GM12878 (cell line): ENCODE measurements around the gene SLC25A46. TPM values are rescaled to one million over a fixed set of nuclear protein-coding genes. Genes with fewer than 3 reads are reported as not detected.

Source experiments
- ATAC-seq: fragments of 200-7000 bp; cut with Tn5 transposase; 3 replicates; pipeline ENCODE4 v1.9.1; 2020; ENCODE audit warnings: mild to moderate bottlenecking, moderate library complexity
- BruUV-seq: library from RNA; stranded (reverse); fragments of 400-500 nt; replicated peaks from 2 replicates; lab custom pipeline; 2021; lab: Mats Ljungman, UMichigan
- CTCF ChIA-PET: fragments of 300-600 bp; sonication (Branson Sonifier 250); formaldehyde crosslinking; extraction: SDS; loops from one replicate; lab custom pipeline; 2021; ENCODE audit warnings: inconsistent platforms; lab: Yijun Ruan, JAX
- POLR2A ChIA-PET: fragments of 350-600 bp; formaldehyde crosslinking; extraction: SDS; loops from one replicate; lab custom pipeline; 2021; ENCODE audit warnings: inconsistent platforms; lab: Charles Lee
- RAD21 ChIA-PET: fragments of 300-600 bp; sonication (Branson Sonifier 250); formaldehyde crosslinking; loops from one replicate; lab custom pipeline; 2023; ENCODE audit warnings: antibody characterized with exemption; ENCODE audit not compliant: unreplicated experiment; lab: Charles Lee
- SMC1A ChIA-PET: fragments of 300-600 bp; sonication (Branson Sonifier 250); formaldehyde crosslinking; loops from one replicate; lab custom pipeline; 2023; ENCODE audit not compliant: unreplicated experiment, uncharacterized antibody; lab: Charles Lee
- DNase-seq: peaks from one replicate; pipeline ENCODE4 v3.0.0-alpha.2; 2011; ENCODE audit warnings: low read depth, low spot score
- FAIRE-seq: peaks from 3 replicates; lab custom pipeline; 2011; peaks lifted over from hg19 to GRCh38; lab: Jason Lieb, UNC
- H2AFZ ChIP-seq: 2 replicates; pipeline ENCODE4 v1.6.0; 2011; ENCODE audit warnings: low read depth, low read length, control low read depth; ENCODE audit not compliant: control insufficient read depth
- H3K27ac ChIP-seq: 2 replicates; pipeline ENCODE4 v1.5.1; 2011; ENCODE audit warnings: control low read depth; ENCODE audit not compliant: control insufficient read depth, insufficient read depth
- H3K27me3 ChIP-seq, 2 experiments: replicated peaks in 1 of 2; 2 replicates each; pipeline versions ENCODE4 v1.6.0 to v1.6.1; 2011; ENCODE audit warnings: low read length in 1 of 2; ENCODE audit not compliant: control insufficient read depth in 2 of 2, insufficient read depth in 2 of 2
- H3K36me3 ChIP-seq, 2 experiments: 2 replicates each; pipeline ENCODE4 v1.5.1; 2011; ENCODE audit warnings: low read length in 1 of 2; ENCODE audit not compliant: control insufficient read depth in 2 of 2, insufficient read depth in 2 of 2
- H3K4me1 ChIP-seq: 2 replicates; pipeline ENCODE4 v1.6.1; 2011; ENCODE audit warnings: mild to moderate bottlenecking, low read length, moderate library complexity, mixed read lengths; ENCODE audit not compliant: control insufficient read depth, insufficient read depth
- H3K4me2 ChIP-seq: 2 replicates; pipeline ENCODE4 v1.6.0; 2011; ENCODE audit warnings: control low read depth; ENCODE audit not compliant: control insufficient read depth, insufficient read depth
- H3K4me3 ChIP-seq: fragments of 200-600 bp; sonication (generic); 2 replicates; pipeline ENCODE4 v1.5.1; 2016
- H3K79me2 ChIP-seq: 2 replicates; pipeline ENCODE4 v1.6.0; 2011; ENCODE audit warnings: low read length; ENCODE audit not compliant: control insufficient read depth, insufficient read depth
- H3K9ac ChIP-seq: 2 replicates; pipeline ENCODE4 v1.8.0; 2011; ENCODE audit warnings: low read length, control low read depth, mixed read lengths; ENCODE audit not compliant: control insufficient read depth, insufficient read depth
- H3K9me3 ChIP-seq: replicated peaks from 3 replicates; pipeline ENCODE4 v1.5.1; 2011; ENCODE audit warnings: mild to moderate bottlenecking, low read length; ENCODE audit not compliant: control insufficient read depth, insufficient read depth
- H4K20me1 ChIP-seq: 2 replicates; pipeline ENCODE4 v1.6.0; 2011; ENCODE audit not compliant: control insufficient read depth, insufficient read depth
- FOXK2 ChIP-seq: fragments of 450-650 bp; IDR thresholded peaks from 2 replicates; pipeline ENCODE4 v1.6.1; 2017; ENCODE audit warnings: mild to moderate bottlenecking, moderate library complexity
- FOXM1 ChIP-seq: IDR thresholded peaks from 2 replicates; pipeline ENCODE4 v1.6.1; 2012; ENCODE audit warnings: low read depth, mild to moderate bottlenecking, inconsistent platforms, low read length, moderate library complexity
- GATAD2B ChIP-seq: fragments of 450-650 bp; conservative IDR thresholded peaks from 2 replicates; pipeline ENCODE4 v1.6.1; 2017; ENCODE audit warnings: low read depth, mild to moderate bottlenecking, moderate library complexity
- IKZF2 ChIP-seq, 2 experiments: fragments of 450-650 bp; IDR thresholded peaks; 2 replicates each; pipeline ENCODE4 v1.6.1; 2017; ENCODE audit warnings: mild to moderate bottlenecking in 2 of 2, moderate library complexity in 2 of 2
- KAT2A ChIP-seq: conservative IDR thresholded peaks from 2 replicates; pipeline ENCODE4 v1.6.1; 2011; ENCODE audit warnings: low read depth, low read length; ENCODE audit not compliant: control insufficient read depth
- MEF2A ChIP-seq: IDR thresholded peaks from 2 replicates; pipeline ENCODE4 v1.6.1; 2011; ENCODE audit warnings: low read depth, mild to moderate bottlenecking, low read length, moderate library complexity; ENCODE audit not compliant: insufficient read depth
- MEF2B ChIP-seq: fragments of 450-650 bp; IDR thresholded peaks from 2 replicates; pipeline ENCODE4 v1.6.1; 2018; ENCODE audit warnings: mild to moderate bottlenecking, moderate library complexity; ENCODE audit not compliant: partially characterized antibody, poor library complexity, severe bottlenecking
- MXI1 ChIP-seq: fragments of 150-350 bp; IDR thresholded peaks from 2 replicates; pipeline ENCODE4 v1.6.1; 2011; ENCODE audit warnings: low read depth, mild to moderate bottlenecking, inconsistent platforms, low read length, improper control_type of control experiment
- NR2C2 ChIP-seq: IDR thresholded peaks from 2 replicates; pipeline ENCODE4 v1.6.1; 2011; ENCODE audit warnings: borderline replicate concordance, low read depth; ENCODE audit not compliant: control insufficient read depth, insufficient read length
- POLR2A ChIP-seq: IDR thresholded peaks from 2 replicates; pipeline ENCODE4 v1.6.1; 2011; ENCODE audit warnings: low read depth, mild to moderate bottlenecking, low read length
- RBBP5 ChIP-seq: fragments of 200-600 bp; sonication (generic); conservative IDR thresholded peaks from 2 replicates; pipeline ENCODE4 v1.6.1; 2016
- RUNX3 ChIP-seq: IDR thresholded peaks from 2 replicates; pipeline ENCODE4 v1.6.1; 2012; ENCODE audit warnings: low read length, inconsistent platforms
- SIN3A ChIP-seq: IDR thresholded peaks from 2 replicates; pipeline ENCODE4 v1.6.1; 2012; ENCODE audit warnings: low read depth, low read length, improper control_type of control experiment
- SPI1 ChIP-seq: IDR thresholded peaks from 2 replicates; pipeline ENCODE4 v1.6.1; 2011; ENCODE audit warnings: low read depth, mild to moderate bottlenecking, low read length, moderate library complexity, borderline replicate concordance; ENCODE audit not compliant: insufficient read depth
- SUPT20H ChIP-seq: IDR thresholded peaks from 2 replicates; pipeline ENCODE4 v1.6.1; 2011; ENCODE audit warnings: low read depth, mild to moderate bottlenecking, low read length, moderate library complexity, borderline replicate concordance; ENCODE audit not compliant: control insufficient read depth
- YY1 ChIP-seq: IDR thresholded peaks from 2 replicates; pipeline ENCODE4 v1.6.1; 2011; ENCODE audit warnings: low read depth, mild to moderate bottlenecking, low read length
- WGBS: methylation state at CpG from one replicate; pipeline ENCODE4 v1.1.6; 2016; ENCODE audit warnings: low lambda C conversion rate; ENCODE audit not compliant: insufficient replicate concordance, insufficient coverage; ENCODE audit errors: missing lambda C conversion rate; 5-methylcytosine and 5-hydroxymethylcytosine counted together
- in situ Hi-C: fragments of 300-500 bp; cut with MboI; formaldehyde crosslinking; loops from 9 replicates; pipeline ENCODE4 v1.14.3; 2018; ENCODE audit warnings: mixed read lengths
- intact Hi-C: fragments of 100-400 bp; cut with micrococcal nuclease; formaldehyde crosslinking; loops from one replicate; pipeline ENCODE4 v1.14.2; 2022; ENCODE audit not compliant: unreplicated experiment
- polyA plus RNA-seq, 11 experiments: library from polyadenylated mRNA; depleted of rRNA in 4 of 11; unstranded in 6 of 11; stranded (reverse) in 5 of 11; fragments of >200 nt; fragmentation: Nextera tagmentation in 4 of 11; fragmentation: Illumina TruSeq in 1 of 11; extraction: Ambion mirVana in 4 of 11; extraction: Trizol in 1 of 11; gene quantifications; 1 replicate in 1 of 11; 2 replicates in 10 of 11; pipeline versions ENCODE4 v1.2.1 to v1.2.3, GENCODE V29; 2011 to 2016; ENCODE audit warnings: inconsistent platforms in 2 of 11, missing spikeins in 2 of 11, low read depth in 1 of 11
- total RNA-seq, 4 experiments: library from RNA; depleted of rRNA in 3 of 4; stranded (reverse); fragments of >200 nt in 3 of 4; fragmentation: Illumina TruSeq in 1 of 4; extraction: Trizol in 1 of 4; gene quantifications; 2 replicates each; pipeline versions ENCODE4 v1.2.1 to v1.2.3, GENCODE V29; 2013 to 2021

Gene SLC25A46
- total and polyA plus RNA-seq, 10 of the 15 experiments (the other 5 are each of a cell fraction or from before 2014, with no cell fraction given), result 18.0 to 89.6 (median 68.2) TPM

- intact Hi-C loops, result no loop called here
- no peak for FAIRE-seq
- Histone ChIP-seq H3K4me1 (no peaks in the 10 kb centered on the region), H3K4me3 (no peak overlapping the region), H3K79me2 (no peaks in the 10 kb centered on the region), H3K36me3 (no peaks in the 10 kb centered on the region), H3K27me3 (no peaks in the 10 kb centered on the region), H3K27ac (no peak overlapping the region), H3K9ac (no peak overlapping the region), H2AFZ (no peak overlapping the region), H4K20me1 (no peaks in the 10 kb centered on the region), H3K4me2 (no peak overlapping the region), H3K9me3 (no peaks in the 10 kb centered on the region)
- ChIA-PET RAD21 (no interaction called here), CTCF (no interaction called here), SMC1A (no interaction called here), POLR2A (no interaction called here)
- in situ Hi-C loops, result no loop called here
- WGBS, result 28% methylated on average over 3 of the region's 3 CpGs
- TF ChIP-seq MXI1, result no peak
- TF ChIP-seq POLR2A, result no peak
- no peak for TF ChIP-seq SPI1
- no peak for TF ChIP-seq SIN3A
- TF ChIP-seq RBBP5, result no peak
- no peak for ATAC-seq
- no TSS peak for BruUV-seq
- no peak for DNase-seq
Measured at GRCh38 chr5:110707260-110707844, 31.5 kb upstream of the SLC25A46 start.

GRCh38 chr5:110716247-110717245, 22.3 kb upstream of the SLC25A46 start:
- DNase-seq, result peak; percentile 32
- H3K27ac ChIP-seq, result no peak overlapping the region
- CTCF ChIA-PET, result interaction anchor here (0.6 to 2.0 kb wide), 6 partner anchors 10 to 227 kb away, joined by 3 to 8 read pairs (median 4); partner anchors contain the start of gene TMEM232
- intact Hi-C loops (no loop called here), in situ Hi-C loops (no loop called here)
- no peaks in the 10 kb centered on the region for H3K79me2 ChIP-seq
- peak overlapping the region; percentile 44 for H3K4me2 ChIP-seq
- no peaks in the 10 kb centered on the region for H4K20me1 ChIP-seq
- no peaks in the 10 kb centered on the region for H3K36me3 ChIP-seq
- H3K27me3 ChIP-seq, result no peaks in the 10 kb centered on the region
- 59% methylated on average over 5 of the region's 5 CpGs for WGBS
- no peak overlapping the region for H3K4me3 ChIP-seq
- H3K4me1 ChIP-seq, result peaks cover 2% of the 10 kb centered on the region; the same call in 1 of the 2 replicates
- H2AFZ ChIP-seq, result no peak overlapping the region
- peak; percentile 97 for ATAC-seq
- no TSS peak for BruUV-seq
- peak; percentile 69 for FAIRE-seq
- no peak overlapping the region for H3K9ac ChIP-seq
- POLR2A ChIA-PET, result no interaction called here
- RAD21 ChIA-PET, result interaction anchor here (0.6 to 1.0 kb wide), 4 partner anchors 19 to 41 kb away, joined by 3 to 4 read pairs (median 3); no protein-coding TSS in a partner anchor
- H3K9me3 ChIP-seq, result no peaks in the 10 kb centered on the region
- SMC1A ChIA-PET, result interaction anchor here (0.6 to 2.0 kb wide), 5 partner anchors 13 to 671 kb away, joined by 3 to 9 read pairs (median 4); partner anchors contain the start of gene SLC25A46
- TF ChIP-seq NR2C2 (no peak), GATAD2B (no peak), FOXK2 (no peak), KAT2A (no peak), YY1 (no peak), MEF2B (peak; percentile 39), IKZF2 (IDR thresholded peaks at IDR 0.05) (peak in 1 of 2 experiments; percentile 39; a peak in 1 of 4 replicates), SUPT20H (no peak), RUNX3 (peak; percentile 94), FOXM1 (0 out of 2 replicates have a peak, but pooled peaks have one; percentile 15), MEF2A (peak; percentile 70)
